NCI-H2029 (cell line): ENCODE data around the gene VWA1.

Source experiments
- DNase-seq: peaks from one replicate; lab custom pipeline; 2025; lab: John Stamatoyannopoulos, UW

The VWA1 gene, protein sequence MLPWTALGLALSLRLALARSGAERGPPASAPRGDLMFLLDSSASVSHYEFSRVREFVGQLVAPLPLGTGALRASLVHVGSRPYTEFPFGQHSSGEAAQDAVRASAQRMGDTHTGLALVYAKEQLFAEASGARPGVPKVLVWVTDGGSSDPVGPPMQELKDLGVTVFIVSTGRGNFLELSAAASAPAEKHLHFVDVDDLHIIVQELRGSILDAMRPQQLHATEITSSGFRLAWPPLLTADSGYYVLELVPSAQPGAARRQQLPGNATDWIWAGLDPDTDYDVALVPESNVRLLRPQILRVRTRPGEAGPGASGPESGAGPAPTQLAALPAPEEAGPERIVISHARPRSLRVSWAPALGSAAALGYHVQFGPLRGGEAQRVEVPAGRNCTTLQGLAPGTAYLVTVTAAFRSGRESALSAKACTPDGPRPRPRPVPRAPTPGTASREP

GRCh38 chr1:1435106-1435903 lies at the start of gene VWA1:
Gene VWA1, plus strand, starts transcription at chr1:1435690. Its CDS starts 59 bp downstream, at chr1:1435749.
- no peak for DNase-seq

DNA sequence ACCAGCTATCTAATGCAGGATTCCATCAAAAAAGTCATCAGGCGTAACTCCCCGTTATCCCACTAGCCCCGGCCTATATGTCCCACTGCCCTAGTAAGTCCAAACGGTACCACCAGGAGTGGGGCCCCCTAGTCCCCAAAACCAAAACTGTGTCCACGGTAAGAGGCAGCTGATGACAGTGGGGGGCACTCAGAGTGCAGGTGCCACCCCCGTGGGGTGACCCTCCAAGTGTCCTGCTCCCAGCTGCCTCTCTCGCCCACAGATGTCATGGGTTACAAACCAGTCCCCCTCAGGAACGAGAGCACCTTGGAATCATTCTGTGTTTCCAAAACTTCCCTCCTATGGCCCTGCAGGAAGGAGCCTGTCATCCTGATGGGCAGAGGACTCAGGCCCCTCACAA lies 49.6 kb upstream of the VWA1 start:
- no peak for DNase-seq

- no peak for DNase-seq
These were observed 48.1 kb upstream of the VWA1 start for GRCh38 chr1:1387098-1388077.

- no peak for DNase-seq
These were observed 47.4 kb upstream of the VWA1 start for GRCh38 chr1:1388078-1388472.

- DNase-seq: no peak
These were observed 44.8 kb upstream of the VWA1 start for GRCh38 chr1:1390675-1391074.

- DNase-seq: no peak
These were observed 44.3 kb upstream of the VWA1 start for GRCh38 chr1:1391225-1391624.

GRCh38 chr1:1393014-1393413 lies 42.5 kb upstream of the VWA1 start:
- DNase-seq: no peak

GRCh38 chr1:1393428-1393827 lies 42.1 kb upstream of the VWA1 start:
- no peak for DNase-seq

DNA sequence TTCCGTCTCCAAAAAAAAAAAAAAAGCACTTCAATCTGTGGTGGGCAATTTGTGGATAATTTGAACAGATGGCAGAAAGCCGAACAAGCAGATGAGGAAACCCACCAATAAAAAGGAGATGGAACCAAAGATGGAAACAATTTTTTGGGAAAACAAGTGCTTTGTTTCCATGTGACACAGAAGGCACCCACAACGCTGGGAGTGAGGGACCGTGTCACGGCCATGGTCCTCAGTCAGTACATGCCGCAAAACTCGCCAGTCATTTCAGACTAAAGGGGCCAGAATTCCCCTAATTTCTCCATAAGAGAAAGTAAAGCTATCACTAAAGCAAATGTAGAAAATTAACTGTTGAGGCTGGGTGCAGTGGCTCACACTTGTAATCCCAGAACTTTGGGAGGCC lies 41.4 kb upstream of the VWA1 start:
- DNase-seq: no peak

DNA sequence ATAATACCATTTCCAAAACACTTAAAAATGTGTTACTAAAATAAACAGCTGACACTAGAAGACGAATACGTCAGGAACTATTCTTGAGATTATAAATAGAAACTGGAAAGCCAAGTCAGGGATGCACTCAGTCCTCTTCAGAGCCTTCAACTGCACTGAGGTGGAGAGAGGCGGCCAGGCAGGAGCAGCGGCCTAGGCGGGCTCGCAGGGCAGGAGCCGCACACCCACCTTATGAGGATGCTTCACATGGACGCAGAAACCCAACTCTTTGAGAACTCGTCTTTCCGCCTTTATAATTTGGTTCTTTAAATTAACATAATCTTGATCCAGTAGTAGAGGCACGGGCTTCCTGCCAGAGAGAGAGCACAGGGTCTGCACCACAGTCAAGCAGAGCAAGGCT lies 40.3 kb upstream of the VWA1 start:
- no peak for DNase-seq

GRCh38 chr1:1397839-1398523 lies 37.5 kb upstream of the VWA1 start:
- DNase-seq: no peak

- no peak for DNase-seq
These were observed 36.8 kb upstream of the VWA1 start for GRCh38 chr1:1398677-1399186.

DNA sequence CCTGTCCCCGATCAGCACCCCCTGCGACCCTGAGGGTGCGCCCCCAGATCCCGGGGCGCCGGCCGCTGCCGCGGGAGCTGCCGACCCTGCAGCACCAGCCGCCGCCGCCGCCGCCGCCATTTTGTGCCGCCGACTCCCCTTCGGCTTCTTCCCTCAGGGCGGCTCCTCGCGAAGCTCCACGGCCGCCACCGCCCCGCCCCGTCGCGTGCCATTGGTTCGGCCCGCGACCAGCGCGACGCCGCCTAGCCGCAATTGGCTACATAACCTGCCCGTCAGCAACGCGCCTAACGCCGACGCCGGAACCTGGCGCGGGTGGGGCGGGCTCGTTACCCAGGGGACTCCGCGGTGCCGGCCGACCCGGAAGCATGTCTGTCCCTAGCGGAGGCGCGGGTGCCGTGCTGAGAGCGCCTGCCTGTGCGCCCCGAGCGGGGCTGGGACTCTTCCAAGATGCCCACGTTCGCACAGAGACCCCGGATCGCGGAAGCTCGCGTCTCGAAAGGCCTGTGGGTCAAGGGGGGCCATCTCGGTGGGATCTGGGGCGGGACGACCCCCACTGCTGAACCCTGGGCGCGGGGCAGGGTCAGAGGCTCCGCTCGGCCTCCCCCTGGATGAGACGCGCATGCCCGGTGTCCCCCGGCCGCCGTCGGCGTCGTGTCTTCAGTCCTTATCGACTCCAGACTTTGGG lies 36.2 kb upstream of the VWA1 start, which contains the start of gene CCNL2:
Gene CCNL2, minus strand, starts transcription at position 149 of the 685 bp plus-strand sequence. Its CDS starts 29 bp downstream, at position 120.
- peak; percentile 94 for DNase-seq

GRCh38 chr1:1399872-1400575 lies 35.5 kb upstream of the VWA1 start:
- DNase-seq: no peak

DNA sequence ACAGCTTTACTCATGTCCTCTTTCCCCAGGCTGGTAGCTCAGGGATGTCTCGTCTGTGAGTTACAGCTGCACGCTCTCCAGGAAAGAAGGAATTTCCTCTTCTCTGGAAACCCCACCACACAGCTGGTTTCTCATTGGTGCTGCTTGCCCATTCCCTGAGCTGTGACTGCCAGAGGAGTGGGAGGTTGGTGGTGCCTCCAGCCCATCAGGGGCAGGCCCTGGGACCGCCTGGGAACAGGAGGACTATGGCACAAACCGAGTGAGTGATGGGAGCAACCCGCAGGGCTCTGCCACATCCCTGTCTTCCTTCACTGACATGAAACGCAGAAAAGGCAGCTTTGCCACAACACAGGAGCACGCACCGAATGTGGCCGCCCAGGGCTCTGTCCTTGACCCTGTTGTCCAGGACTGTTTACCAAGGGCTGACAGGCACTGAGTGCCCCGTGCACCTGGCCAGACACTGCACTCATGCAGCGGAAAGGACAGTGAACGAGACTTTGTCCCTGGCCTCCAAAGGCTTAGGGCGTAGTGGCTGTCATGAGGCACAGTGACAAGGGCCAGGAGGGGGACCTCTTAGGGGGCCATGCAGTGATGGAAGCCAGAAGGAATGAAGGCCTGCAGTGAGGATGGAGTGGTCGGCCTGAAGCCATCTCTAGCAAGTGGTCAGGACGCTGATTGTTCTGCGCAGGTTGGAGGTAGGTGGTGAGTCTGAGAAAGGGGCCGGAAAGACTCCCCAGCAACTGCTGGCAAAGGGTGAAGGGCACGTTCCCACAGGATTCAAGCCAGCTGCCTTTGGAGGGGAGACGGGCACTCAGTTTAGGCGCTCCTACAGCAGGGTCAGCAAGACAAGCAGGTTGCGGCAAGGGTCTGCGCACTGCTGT lies 34.7 kb upstream of the VWA1 start:
- DNase-seq: no peak

DNA sequence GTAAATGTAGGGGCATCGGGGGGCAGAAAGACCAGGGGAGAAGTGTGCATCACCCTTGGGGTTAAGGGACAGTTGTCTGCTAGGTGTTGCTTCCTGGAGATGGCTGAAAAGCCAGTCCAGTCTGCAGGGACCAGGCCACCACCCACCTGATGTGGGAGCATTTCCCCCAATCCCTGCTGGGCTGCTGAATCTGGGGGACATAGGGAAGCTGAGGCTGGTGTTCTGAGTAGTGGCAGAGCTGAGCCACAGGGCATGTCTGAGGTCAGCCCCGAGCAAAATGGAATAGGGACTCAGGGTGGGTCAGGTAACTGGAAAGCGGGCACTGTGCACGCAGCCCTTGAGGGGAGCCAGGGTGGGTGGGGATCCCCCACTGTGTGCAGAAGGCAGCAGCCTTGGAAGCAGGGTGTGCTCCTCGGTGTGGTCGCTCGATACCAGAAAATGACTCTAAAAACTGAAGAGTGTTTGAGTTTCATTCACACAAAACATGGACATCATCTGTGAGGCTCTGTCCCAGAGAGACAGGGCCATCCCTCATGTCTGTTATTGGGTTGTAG lies 34.0 kb upstream of the VWA1 start:
- no peak for DNase-seq

- no peak for DNase-seq
These were observed 33.2 kb upstream of the VWA1 start for GRCh38 chr1:1402072-1402900.
